ENCODE results near the gene CLMN.

GRCh38 chr14:95312311-95312710, 7.4 kb downstream of the CLMN start:
- TF ChIP-seq, protein P1, sequence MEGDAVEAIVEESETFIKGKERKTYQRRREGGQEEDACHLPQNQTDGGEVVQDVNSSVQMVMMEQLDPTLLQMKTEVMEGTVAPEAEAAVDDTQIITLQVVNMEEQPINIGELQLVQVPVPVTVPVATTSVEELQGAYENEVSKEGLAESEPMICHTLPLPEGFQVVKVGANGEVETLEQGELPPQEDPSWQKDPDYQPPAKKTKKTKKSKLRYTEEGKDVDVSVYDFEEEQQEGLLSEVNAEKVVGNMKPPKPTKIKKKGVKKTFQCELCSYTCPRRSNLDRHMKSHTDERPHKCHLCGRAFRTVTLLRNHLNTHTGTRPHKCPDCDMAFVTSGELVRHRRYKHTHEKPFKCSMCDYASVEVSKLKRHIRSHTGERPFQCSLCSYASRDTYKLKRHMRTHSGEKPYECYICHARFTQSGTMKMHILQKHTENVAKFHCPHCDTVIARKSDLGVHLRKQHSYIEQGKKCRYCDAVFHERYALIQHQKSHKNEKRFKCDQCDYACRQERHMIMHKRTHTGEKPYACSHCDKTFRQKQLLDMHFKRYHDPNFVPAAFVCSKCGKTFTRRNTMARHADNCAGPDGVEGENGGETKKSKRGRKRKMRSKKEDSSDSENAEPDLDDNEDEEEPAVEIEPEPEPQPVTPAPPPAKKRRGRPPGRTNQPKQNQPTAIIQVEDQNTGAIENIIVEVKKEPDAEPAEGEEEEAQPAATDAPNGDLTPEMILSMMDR (IDR thresholded peaks at IDR 0.05): no peak
- TF ChIP-seq EP300 (IDR thresholded peaks at IDR 0.05) (no peak), POLR2A (IDR thresholded peaks at IDR 0.05) (no peak), POLR2AphosphoS5 (IDR thresholded peaks at IDR 0.05) (no peak)
